Fibroblast of mammary gland (primary cell): ENCODE measurements around the gene MPP2.
"Not testable (repeated sequence)": the region's sequence is repeated elsewhere in the genome, so short reads cannot be mapped to it uniquely, and the experiment has no call there.

Experiments
- DNase-seq: peaks from one replicate; pipeline ENCODE4 v3.0.0-alpha.2; 2010; ENCODE audit warnings: low read depth
- H3K4me3 ChIP-seq: 2 replicates; pipeline ENCODE4 v1.5.1; 2011; ENCODE audit warnings: low read depth, mild to moderate bottlenecking, low read length, moderate library complexity; ENCODE audit not compliant: control insufficient read depth
- TF ChIP-seq, protein P1 (sequence below): conservative IDR thresholded peaks from 2 replicates; pipeline ENCODE4 v1.5.1; 2011; ENCODE audit warnings: low read depth, low read length, inconsistent platforms; ENCODE audit not compliant: control insufficient read depth, insufficient read depth

MPP2 gene

DNA sequence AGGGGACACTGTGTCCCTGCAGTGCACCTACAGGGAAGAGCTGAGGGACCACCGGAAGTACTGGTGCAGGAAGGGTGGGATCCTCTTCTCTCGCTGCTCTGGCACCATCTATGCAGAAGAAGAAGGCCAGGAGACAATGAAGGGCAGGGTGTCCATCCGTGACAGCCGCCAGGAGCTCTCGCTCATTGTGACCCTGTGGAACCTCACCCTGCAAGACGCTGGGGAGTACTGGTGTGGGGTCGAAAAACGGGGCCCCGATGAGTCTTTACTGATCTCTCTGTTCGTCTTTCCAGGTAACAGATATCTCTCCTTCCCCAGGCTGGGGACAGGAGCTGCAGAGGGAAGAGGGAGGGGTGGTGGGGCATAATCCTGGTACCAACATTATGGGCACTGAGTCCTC, 58.7 kb downstream of the MPP2 start:
- no peak for DNase-seq
- H3K4me3 ChIP-seq = no peak overlapping the region
- TF ChIP-seq, protein P1, sequence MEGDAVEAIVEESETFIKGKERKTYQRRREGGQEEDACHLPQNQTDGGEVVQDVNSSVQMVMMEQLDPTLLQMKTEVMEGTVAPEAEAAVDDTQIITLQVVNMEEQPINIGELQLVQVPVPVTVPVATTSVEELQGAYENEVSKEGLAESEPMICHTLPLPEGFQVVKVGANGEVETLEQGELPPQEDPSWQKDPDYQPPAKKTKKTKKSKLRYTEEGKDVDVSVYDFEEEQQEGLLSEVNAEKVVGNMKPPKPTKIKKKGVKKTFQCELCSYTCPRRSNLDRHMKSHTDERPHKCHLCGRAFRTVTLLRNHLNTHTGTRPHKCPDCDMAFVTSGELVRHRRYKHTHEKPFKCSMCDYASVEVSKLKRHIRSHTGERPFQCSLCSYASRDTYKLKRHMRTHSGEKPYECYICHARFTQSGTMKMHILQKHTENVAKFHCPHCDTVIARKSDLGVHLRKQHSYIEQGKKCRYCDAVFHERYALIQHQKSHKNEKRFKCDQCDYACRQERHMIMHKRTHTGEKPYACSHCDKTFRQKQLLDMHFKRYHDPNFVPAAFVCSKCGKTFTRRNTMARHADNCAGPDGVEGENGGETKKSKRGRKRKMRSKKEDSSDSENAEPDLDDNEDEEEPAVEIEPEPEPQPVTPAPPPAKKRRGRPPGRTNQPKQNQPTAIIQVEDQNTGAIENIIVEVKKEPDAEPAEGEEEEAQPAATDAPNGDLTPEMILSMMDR = no peak

DNA sequence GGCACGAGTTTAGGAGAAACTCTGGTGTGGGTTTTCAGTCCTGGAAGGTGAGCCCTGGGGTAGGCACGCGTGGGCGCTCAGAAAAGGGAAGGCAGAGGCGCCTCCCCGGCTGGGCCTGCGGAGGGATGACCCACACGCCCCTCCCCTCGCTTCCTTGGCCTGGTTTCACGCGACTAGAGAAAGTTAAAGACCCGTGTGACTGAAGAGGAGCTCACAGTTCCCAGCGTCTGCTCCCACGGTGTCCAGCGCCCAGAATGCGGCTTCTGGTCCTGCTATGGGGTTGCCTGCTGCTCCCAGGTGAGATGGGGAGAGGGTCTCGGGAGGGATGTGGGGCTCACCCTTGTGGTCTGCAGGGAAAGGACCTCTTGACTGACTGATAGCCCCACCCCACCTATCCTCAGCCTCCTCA, 60.4 kb downstream of the MPP2 start, which contains the start of gene CD300LG:
Gene CD300LG, plus strand, starts transcription at position 214 of the 409 bp plus-strand sequence. Its CDS starts 41 bp downstream, at position 255.
- no peak for DNase-seq
- no peak within 1 kb of the TSS for H3K4me3 ChIP-seq

DNA sequence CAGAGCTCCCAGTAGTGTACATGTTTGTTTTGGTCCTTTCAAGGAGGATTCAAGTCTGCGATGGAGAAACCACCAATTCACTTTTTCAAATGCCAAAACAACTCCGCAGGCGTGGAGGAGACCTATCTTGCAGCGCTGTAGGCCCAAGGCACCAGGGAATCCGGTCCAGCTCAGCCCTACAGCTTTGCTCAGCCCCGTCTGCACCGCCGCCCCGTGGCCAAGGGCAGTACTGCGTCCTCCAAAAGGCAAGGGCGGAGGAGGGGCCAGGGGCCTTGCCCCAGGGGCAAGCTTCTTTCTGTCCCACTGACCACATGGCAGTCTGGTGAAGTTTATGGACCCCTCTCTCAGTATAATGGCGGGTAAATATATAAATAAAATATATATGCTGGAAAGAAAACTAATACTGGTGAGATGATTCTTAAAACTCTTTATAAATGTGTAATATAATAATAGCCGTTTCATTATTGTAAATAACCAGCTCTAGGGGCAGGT, 61.1 kb downstream of the MPP2 start:
- peak; percentile 67 for DNase-seq
- TF ChIP-seq, protein P1 = peak; percentile 96

More for the DNA sequence above, 60.4 kb downstream of the MPP2 start, which contains the start of gene CD300LG:
- TF ChIP-seq, protein P1 = no peak

DNA sequence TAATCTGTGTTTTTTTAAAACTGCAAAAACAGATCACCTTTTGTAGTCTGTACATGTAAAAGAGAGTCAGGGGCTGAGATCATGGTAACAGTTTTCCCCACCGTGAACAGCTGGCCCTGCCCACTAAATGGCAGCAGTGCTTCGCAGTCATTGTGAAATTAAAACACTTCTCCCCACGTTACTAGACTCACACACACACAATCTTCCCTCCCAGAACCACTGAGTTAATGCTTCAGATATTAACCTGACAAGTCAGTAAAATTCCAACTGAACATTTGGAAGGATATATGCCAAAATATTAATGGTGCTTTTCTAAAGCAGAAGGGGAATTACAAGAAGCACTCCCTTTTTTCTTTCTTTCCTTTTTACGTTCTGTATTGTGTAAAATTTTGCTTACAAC, 61.6 kb downstream of the MPP2 start:
- no peak for DNase-seq
- no peak overlapping the region for H3K4me3 ChIP-seq
- TF ChIP-seq, protein P1 = no peak

More for the DNA sequence above, 61.1 kb downstream of the MPP2 start:
- H3K4me3 ChIP-seq = no peak overlapping the region

DNA sequence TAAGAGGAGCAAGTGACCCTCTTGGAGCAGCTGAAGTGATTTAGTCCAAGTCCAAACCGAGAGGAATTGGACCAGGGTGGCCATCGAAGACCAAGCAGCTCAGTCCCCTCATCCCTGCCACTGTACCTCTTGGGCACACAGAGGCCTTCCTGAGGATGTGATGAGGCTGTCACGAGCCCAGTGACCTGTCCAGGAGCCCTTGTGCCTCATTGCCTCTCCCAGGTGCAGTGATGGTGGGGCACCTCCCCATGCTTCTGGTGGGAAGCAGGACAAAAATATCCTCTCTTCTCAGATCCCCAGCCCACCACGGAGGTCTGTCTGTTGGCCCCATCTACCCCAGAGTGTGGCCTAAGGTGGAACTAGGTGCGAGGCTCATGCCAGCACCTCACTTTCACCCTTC, 63.1 kb downstream of the MPP2 start:
- H3K4me3 ChIP-seq = no peak overlapping the region
- TF ChIP-seq, protein P1 = no peak
- no peak for DNase-seq

DNA sequence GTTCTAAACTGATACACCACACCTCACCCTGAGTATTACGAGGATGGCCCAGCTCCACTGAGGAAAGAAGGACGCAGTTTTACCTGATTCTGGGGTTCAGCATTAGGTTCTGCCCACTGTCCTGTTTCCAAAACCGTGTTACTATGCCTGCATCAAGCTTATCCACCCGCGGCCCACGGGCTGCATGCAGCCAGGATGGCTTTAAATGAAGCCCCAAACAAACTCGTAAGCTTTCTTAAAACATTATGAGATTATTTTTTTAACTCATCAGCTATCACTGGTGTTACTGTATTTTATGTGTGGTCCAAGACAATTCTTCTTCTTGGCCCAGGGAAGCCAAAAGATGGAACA, 64.4 kb downstream of the MPP2 start:
- no peak for DNase-seq
- TF ChIP-seq, protein P1 = no peak
- no peak overlapping the region for H3K4me3 ChIP-seq

DNA sequence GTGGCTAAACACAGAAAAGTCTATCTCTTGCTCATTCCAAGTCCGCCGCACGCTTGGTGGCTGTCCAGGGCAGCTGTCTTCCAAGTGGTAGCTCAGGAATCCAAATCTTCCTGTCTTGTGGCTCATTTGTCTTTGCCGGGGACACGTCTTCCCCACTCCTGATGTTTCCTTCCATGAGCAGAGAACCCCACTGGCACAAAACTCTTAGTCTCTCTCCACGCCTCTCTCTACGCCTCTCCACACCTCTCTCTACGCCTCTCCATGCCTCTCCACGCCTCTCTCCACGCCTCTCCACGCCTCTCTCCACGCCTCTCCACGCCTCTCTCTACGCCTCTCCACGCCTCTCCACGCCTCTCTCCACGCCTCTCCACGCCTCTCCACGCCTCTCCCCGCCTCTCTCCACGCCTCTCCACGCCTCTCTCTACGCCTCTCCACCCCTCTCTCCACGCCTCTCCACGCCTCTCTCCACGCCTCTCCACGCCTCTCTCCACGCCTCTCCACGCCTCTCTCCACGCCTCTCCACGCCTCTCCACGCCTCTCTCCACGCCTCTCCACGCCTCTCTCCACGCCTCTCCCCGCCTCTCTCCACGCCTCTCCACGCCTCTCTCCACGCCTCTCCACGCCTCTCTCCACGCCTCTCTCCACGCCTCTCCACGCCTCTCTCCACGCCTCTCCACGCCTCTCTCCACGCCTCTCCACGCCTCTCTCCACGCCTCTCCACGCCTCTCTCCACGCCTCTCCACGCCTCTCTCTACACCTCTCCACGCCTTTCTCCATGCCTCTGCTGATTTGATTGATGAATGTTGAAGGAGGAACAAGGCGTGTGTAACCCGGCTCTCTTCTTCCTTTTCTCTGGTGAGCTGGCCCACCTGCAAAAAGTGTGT, 65.0 kb downstream of the MPP2 start:
- DNase-seq = peak; percentile 35
- not testable (repeated sequence) for H3K4me3 ChIP-seq
